Fibroblast of skin of left quadriceps (primary cell): Measurements from ENCODE around the gene CMTM3.
"Not testable (repeated sequence)": the region's sequence is repeated elsewhere in the genome, so short reads cannot be mapped to it uniquely, and the experiment has no call there.

ENCODE experiments used
- DNase-seq, 2 experiments: peaks; one replicate each; pipeline ENCODE4 v3.0.0-alpha.2; 2013; ENCODE audit warnings: low read depth in 2 of 2

The CMTM3 gene

DNA sequence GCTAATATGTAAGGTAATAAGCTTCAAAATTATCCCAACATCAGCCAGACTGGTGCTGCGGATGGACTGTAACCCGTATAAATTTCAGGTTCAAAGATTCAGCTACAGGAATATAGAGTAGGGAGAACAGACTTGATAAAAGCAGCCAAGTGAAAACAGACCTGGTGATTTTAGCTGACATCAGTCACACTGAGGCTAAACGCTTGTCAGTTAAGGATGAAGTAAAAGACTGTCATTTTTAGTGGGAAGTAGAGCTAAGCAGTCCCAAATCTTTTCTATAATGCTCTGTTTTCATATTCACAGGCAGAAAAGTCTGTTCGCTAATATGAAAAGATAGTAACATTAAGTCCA, 56.7 kb downstream of the CMTM3 start:
- DNase-seq = no peak

DNA sequence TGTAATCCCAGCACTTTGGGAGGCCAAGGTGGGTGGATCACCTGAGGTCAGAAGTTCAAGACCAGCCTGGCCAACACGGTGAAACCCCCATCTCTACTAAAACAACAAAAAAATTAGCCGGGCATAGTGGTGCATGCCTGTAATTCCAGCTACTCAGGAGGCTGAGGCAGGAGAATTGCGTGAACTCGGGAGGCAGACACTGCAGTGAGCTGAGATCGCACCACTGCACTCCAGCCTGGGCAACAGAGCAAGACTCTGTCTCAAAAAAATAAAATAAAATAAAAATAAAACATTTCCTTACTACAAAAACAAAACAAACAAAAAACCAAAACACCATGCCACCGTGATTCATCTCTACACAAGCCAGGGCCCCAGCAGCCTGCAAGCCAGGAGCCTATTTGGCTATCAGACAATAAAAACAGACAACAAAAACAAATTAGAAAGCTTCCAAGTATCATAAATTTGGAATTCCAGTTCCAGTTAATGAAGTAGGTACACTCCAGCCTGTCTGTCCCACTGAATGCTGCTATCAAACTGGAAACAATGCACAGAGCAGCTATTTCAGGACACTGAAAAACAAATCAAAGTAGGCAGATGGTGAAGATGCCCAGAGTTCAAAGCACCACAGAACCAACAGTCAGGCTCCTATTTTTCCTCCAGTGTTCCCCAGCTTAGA, 57.3 kb downstream of the CMTM3 start:
- DNase-seq = not testable (repeated sequence)

DNA sequence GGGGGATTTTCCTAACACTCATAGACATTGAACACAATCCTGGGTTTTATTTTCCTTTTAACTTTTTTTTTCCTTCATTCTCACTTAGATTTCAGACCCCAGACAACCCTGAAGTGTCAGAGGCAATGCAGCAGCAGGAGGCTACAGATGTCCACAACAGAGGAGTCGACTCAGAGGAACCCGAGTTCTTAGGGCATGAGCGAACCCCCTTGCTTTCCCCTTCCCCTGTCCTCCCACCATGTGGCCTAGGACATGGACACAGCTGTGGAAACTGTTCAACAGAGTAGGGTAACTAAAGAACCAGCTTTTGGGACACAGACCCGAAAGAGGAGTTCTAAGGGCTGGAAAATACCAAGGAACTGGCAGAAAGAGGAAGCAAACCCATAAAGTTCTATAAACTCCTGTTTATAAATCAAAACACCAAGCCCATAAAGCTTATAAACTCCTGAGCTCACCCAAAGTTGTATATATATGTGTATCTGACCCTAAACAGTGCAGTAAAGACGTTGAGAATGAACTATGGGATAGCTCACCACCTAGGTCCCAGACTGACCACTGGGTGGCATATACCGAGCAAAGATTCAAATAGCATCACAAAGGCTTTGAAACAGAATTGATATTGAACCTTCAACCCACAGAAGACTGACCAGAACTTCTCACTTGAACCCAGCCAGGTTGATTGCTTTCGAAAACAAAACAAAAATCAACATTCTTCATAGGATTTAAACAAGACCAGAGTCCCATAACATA, 58.1 kb downstream of the CMTM3 start:
- no peak for DNase-seq
